Measurements from ENCODE around the gene NAA80. TPM values are rescaled to one million over a fixed set of nuclear protein-coding genes. Genes with fewer than 3 reads are reported as not detected.

The NAA80 gene
- total RNA-seq, 6 experiments from 2014 or later: 2.5 to 6.2 (median 3.5) TPM

DNA sequence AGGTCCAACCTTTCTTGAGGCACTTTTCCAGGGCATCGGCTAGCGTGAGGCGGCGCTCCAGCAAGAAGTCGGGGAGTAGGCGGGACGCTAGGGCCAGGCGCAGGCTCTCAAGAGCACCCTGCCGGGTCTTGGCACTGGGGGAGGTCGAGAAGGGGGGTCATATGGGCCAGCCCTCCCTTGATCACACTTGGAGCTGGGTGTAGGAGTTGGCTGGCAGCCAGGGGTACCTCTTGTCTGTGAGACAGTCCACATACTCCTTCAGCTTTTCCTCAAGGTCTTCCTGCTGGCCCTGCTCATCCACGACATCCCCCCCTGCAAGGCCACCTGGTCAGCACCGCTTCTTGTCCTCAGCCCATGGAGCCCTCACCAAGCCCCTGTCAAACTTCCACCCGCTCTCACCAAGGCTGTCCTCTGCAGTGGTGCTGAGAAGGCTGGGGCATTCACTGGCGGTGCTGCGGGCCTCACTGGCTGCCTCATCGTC, 9.0 kb downstream of the NAA80 start:
- Histone ChIP-seq H3K36me3 (peaks cover 0 to 29% (median 13%) of the 10 kb centered on the region in 4 donors), H3K4me1 (peaks cover 0 to 13% (median 4%) of the 10 kb centered on the region in 4 donors), H3K9me3 (no peaks in the 10 kb centered on the region), H3K4me3 (no peak overlapping the region), H3K27ac (peak overlapping the region in 1 of 3 donors; percentile 94), H3K27me3 (no peaks in the 10 kb centered on the region)
- WGBS (ENCODE audit: insufficient coverage, low coverage, low lambda C conversion rate, missing lambda C conversion rate): 80% methylated on average over 1 of the region's 16 CpGs
- DNase-seq (peak in 1 of 3 donors; percentile 63), ATAC-seq (no peak)
- TF ChIP-seq POLR2A (IDR thresholded peaks at IDR 0.05): no peak
- TF ChIP-seq, protein P1, sequence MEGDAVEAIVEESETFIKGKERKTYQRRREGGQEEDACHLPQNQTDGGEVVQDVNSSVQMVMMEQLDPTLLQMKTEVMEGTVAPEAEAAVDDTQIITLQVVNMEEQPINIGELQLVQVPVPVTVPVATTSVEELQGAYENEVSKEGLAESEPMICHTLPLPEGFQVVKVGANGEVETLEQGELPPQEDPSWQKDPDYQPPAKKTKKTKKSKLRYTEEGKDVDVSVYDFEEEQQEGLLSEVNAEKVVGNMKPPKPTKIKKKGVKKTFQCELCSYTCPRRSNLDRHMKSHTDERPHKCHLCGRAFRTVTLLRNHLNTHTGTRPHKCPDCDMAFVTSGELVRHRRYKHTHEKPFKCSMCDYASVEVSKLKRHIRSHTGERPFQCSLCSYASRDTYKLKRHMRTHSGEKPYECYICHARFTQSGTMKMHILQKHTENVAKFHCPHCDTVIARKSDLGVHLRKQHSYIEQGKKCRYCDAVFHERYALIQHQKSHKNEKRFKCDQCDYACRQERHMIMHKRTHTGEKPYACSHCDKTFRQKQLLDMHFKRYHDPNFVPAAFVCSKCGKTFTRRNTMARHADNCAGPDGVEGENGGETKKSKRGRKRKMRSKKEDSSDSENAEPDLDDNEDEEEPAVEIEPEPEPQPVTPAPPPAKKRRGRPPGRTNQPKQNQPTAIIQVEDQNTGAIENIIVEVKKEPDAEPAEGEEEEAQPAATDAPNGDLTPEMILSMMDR (IDR thresholded peaks at IDR 0.05): no peak
- intact Hi-C loops (cut with DNase I): no loop called here

DNA sequence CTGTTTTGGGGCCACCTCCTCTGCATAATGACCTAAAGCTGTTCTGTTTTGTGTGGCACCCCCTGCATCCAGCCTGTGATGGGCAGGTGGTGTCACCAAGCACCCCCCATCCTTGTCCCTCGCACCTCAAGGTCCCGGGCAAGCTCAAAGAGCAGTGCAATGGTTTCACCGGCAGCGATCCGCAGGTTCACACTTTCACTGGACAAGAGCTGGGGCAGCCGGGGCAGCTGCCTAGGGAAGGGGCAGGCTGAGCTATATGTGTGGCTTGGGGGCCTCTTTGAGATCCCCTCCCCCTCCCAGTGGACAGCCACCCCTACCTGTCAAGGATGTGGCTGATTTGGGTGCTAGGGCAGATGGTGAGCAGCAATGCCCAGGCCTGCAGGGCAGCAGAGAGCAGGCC, 10.1 kb downstream of the NAA80 start:
- ATAC-seq (no peak), DNase-seq (no peak)
- no peak for TF ChIP-seq POLR2A (IDR thresholded peaks at IDR 0.05)
- TF ChIP-seq, protein P1 (IDR thresholded peaks at IDR 0.05): no peak
- no CpG with 5 or more reads among the region's 6 CpGs for WGBS (ENCODE audit: insufficient coverage, low coverage, low lambda C conversion rate, missing lambda C conversion rate)
- Histone ChIP-seq H3K9me3 (no peaks in the 10 kb centered on the region), H3K4me1 (peaks cover 0 to 13% (median 4%) of the 10 kb centered on the region in 4 donors), H3K27ac (no peak overlapping the region), H3K4me3 (no peak overlapping the region), H3K36me3 (peaks cover 0 to 29% (median 13%) of the 10 kb centered on the region in 4 donors), H3K27me3 (no peaks in the 10 kb centered on the region)
- intact Hi-C loops (cut with DNase I): no loop called here

DNA sequence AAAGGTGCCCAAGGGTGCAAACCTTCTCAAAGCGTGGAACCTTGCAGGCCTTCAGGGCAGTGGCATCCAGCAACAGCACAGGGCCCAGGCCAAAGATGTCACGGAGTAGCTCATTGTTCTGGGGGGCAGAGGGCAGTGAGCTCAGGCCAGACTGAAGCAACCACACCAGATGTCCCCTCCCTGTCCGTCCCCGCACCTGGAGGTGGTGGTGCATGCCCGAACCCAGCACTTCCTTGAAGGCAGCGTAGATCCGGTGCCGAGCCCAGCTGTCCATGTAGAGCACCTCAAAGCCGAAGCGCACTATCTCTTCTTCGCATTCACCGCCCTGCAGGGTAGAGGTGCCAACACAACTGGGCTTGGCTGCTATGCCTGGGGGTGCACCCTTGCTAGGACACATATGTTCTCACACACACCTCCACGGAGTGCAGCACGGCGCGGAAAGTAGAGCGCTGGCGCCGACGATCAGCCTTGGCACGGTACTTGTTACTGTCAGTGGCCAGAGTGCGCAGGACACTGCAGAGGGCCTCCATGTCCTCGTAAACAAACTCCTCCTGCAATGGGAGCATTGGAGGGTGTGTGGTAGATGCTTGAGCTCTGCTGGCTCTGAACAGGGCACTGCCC, 10.7 kb downstream of the NAA80 start:
- H3K27me3 ChIP-seq: no peaks in the 10 kb centered on the region
- no peak for TF ChIP-seq POLR2A (IDR thresholded peaks at IDR 0.05)
- TF ChIP-seq, protein P1 (IDR thresholded peaks at IDR 0.05): no peak
- H3K27ac ChIP-seq: no peak overlapping the region
- WGBS (ENCODE audit: insufficient coverage, low coverage, low lambda C conversion rate, missing lambda C conversion rate): 90% methylated on average over 2 of the region's 23 CpGs
- intact Hi-C loops (cut with DNase I): no loop called here
- no peaks in the 10 kb centered on the region for H3K9me3 ChIP-seq
- no peak for ATAC-seq
- H3K4me1 ChIP-seq: peaks cover 0 to 13% (median 4%) of the 10 kb centered on the region in 4 donors
- peaks cover 0 to 29% (median 13%) of the 10 kb centered on the region in 4 donors for H3K36me3 ChIP-seq
- H3K4me3 ChIP-seq: no peak overlapping the region
- no peak for DNase-seq

DNA sequence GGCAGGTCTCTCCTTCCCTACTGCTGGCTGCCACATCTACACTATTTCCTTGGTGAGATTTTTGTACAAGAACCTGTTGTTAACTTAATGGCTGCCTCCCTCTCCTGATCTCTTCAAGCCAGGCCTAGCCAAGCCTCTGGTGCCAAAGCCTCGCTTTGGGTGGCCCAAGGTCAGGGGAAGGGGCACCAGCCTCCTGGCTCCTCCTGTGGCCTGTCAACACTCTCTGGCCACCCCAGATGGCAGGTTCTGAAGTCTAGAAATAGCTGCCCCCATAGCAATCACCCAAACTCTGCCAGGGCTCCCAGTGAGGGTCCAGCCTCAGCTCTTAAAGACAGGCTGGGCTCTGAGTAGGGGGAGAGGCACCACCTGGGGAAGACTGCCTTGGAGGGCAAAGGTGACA, 11.9 kb downstream of the NAA80 start:
- Histone ChIP-seq H3K4me3 (no peak overlapping the region), H3K9me3 (no peaks in the 10 kb centered on the region), H3K36me3 (peaks cover 0 to 29% (median 13%) of the 10 kb centered on the region in 4 donors), H3K27ac (no peak overlapping the region), H3K27me3 (no peaks in the 10 kb centered on the region), H3K4me1 (peaks cover 0 to 8% (median 2%) of the 10 kb centered on the region in 4 donors)
- no CpG with 5 or more reads among the region's 1 CpG for WGBS (ENCODE audit: insufficient coverage, low coverage, low lambda C conversion rate, missing lambda C conversion rate)
- ATAC-seq (no peak), DNase-seq (no peak)
- TF ChIP-seq, protein P1 (IDR thresholded peaks at IDR 0.05): no peak
- TF ChIP-seq POLR2A (IDR thresholded peaks at IDR 0.05): no peak
- intact Hi-C loops (cut with DNase I): no loop called here
